NT2/D1 (cell line): ENCODE results near the gene RYR2.

Source experiments
- YY1 ChIP-seq: IDR thresholded peaks from 2 replicates; pipeline ENCODE4 v1.6.1; 2011; ENCODE audit not compliant: insufficient read length, insufficient read depth
- ZNF274 ChIP-seq: IDR thresholded peaks from 2 replicates; pipeline ENCODE4 v1.6.1; 2011; ENCODE audit warnings: mild to moderate bottlenecking, low read depth, low read length

- TF ChIP-seq YY1, result no peak
- no peak for TF ChIP-seq ZNF274
Measured at GRCh38 chr1:237065903-237066302, 23.9 kb downstream of the RYR2 start.
